ENCODE data around the gene ERBB4.

- TF ChIP-seq CTCF (IDR thresholded peaks at IDR 0.05): no peak
- TF ChIP-seq POLR2A (IDR thresholded peaks at IDR 0.05): no peak
Observed at GRCh38 chr2:211331736-211332135, 1206.9 kb downstream of the ERBB4 start.

Measured in transverse colon (tissue), 3 donors.